Measurements from ENCODE around the gene KANSL1.
A peak's percentile ranks its signal among the peaks of the same experiment; 100 is the strongest.
"Not testable (repeated sequence)": the region's sequence is repeated elsewhere in the genome, so short reads cannot be mapped to it uniquely, and the experiment has no call there.

Gene KANSL1

GRCh38 chr17:46012506-46013079 is 180.6 kb downstream of the KANSL1 start:
- DNase-seq, result no peak

GRCh38 chr17:46011711-46012505 is 181.3 kb downstream of the KANSL1 start:
- DNase-seq, result no peak

- no peak for DNase-seq
These were observed 182.5 kb downstream of the KANSL1 start for GRCh38 chr17:46010597-46011186.

GRCh38 chr17:46009681-46010596 is 183.3 kb downstream of the KANSL1 start:
- DNase-seq, result no peak

- DNase-seq, result no peak
These were observed 184.6 kb downstream of the KANSL1 start for GRCh38 chr17:46008591-46008990.

GRCh38 chr17:46007461-46007965 is 185.7 kb downstream of the KANSL1 start:
- DNase-seq, result no peak

GRCh38 chr17:46006082-46006481 is 187.1 kb downstream of the KANSL1 start:
- DNase-seq, result not testable (repeated sequence)

- no peak for DNase-seq
These were observed 189.1 kb downstream of the KANSL1 start for GRCh38 chr17:46003907-46004748.

- no peak for DNase-seq
These were observed 190.3 kb downstream of the KANSL1 start for GRCh38 chr17:46002973-46003316.

- DNase-seq, result peak; percentile 68
These were observed 190.8 kb downstream of the KANSL1 start for GRCh38 chr17:46002311-46002972.

- no peak for DNase-seq
These were observed 191.6 kb downstream of the KANSL1 start for GRCh38 chr17:46001390-46002310.

- DNase-seq, result no peak
These were observed 192.5 kb downstream of the KANSL1 start for GRCh38 chr17:46000757-46001156.

GRCh38 chr17:46000292-46000691 is 192.9 kb downstream of the KANSL1 start:
- DNase-seq, result no peak

GRCh38 chr17:45999900-46000290 is 193.3 kb downstream of the KANSL1 start:
- DNase-seq, result no peak

GRCh38 chr17:45998987-45999899 is 194.0 kb downstream of the KANSL1 start, which contains the start of gene STH:
STH (plus strand) TSS chr17:45999250; CDS start chr17:45999280, 30 bp downstream.
- no peak for DNase-seq

- no peak for DNase-seq
These were observed 195.6 kb downstream of the KANSL1 start for GRCh38 chr17:45997624-45998023.

- DNase-seq, result no peak
These were observed 196.1 kb downstream of the KANSL1 start for GRCh38 chr17:45997166-45997565.

GRCh38 chr17:45996282-45996937 is 196.8 kb downstream of the KANSL1 start:
- DNase-seq, result no peak

Measured in activated CD4-positive, CD25-positive, alpha-beta regulatory T cell treated with anti-CD3 and anti-CD28 coated beads, Interleukin-2, amount 50 U/mL, for 72 hours (primary cell).